Neural cell (in vitro differentiated cells): ENCODE results near the gene RPTN.

Experiments
- CTCF ChIP-seq: fragments of 450-650 bp; IDR thresholded peaks from 2 replicates; pipeline ENCODE4 v1.5.1; 2014; ENCODE audit warnings: antibody characterized with exemption, mild to moderate bottlenecking, moderate library complexity; ENCODE audit not compliant: poor library complexity, severe bottlenecking
- EP300 ChIP-seq: fragments of 450-650 bp; conservative IDR thresholded peaks from 2 replicates; pipeline ENCODE4 v1.6.1; 2014; ENCODE audit warnings: antibody characterized with exemption, mild to moderate bottlenecking, moderate library complexity; ENCODE audit not compliant: poor library complexity, severe bottlenecking
- EZH2 ChIP-seq: fragments of 200-600, 300-800 bp; shearing (Covaris generic), sonication (generic); IDR thresholded peaks from 2 replicates; pipeline ENCODE4 v1.6.1; 2014; ENCODE audit warnings: antibody characterized with exemption, low read length, borderline replicate concordance, mild to moderate bottlenecking; ENCODE audit not compliant: insufficient read depth, poor library complexity, severe bottlenecking
- REST ChIP-seq: IDR thresholded peaks from 2 replicates; pipeline ENCODE4 v1.6.1; 2012; ENCODE audit warnings: borderline replicate concordance

- TF ChIP-seq CTCF (no peak), EP300 (no peak), REST (no peak), EZH2 (no peak)
Observed at GRCh38 chr1:152189657-152190442, 30.8 kb upstream of the RPTN start.
